Measurements from ENCODE around the gene FBN3.

Gene FBN3

DNA sequence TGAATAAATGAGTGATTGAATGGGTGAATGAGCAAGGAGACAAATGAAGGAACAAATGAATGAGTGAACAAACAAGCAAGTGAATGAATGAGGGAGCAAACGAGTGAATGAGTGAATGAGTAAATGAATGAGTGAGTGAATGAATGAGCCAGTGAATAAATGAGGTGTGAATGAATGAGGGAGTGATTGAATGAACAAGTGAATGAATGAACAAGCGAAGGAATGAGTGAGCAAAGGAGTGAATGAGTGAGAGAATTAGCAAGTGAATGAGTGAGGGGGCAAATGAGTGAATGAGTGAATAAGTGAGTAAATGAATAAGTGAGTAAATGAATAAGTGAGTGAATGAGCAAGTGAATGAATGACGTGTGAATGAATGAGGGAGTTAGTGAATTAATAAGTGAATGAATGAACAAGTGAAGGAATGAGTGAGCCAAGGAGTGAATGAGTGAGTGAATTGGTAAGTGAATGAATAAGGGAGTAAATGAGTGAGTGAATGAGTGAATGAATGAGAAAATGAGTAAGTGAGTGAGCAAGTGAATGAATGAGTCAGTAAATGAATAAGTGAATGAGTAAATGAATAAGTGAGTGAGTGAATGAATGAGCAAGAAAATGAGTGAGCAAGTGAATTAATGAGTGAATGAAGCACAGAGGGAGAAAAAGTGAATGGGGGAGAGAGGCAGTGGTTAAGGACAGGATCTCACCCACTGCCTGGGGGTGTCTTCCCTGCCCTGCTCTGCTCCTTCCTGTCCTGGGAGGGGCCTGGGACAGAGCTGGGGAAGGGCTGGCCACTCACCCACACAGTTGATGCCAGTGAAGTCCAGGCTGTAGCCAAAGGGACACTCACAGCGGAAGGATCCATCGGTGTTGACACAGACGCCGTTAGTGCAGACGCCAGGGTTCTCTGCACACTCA is 60.4 kb downstream of the FBN3 start:
- no peak for DNase-seq

DNA sequence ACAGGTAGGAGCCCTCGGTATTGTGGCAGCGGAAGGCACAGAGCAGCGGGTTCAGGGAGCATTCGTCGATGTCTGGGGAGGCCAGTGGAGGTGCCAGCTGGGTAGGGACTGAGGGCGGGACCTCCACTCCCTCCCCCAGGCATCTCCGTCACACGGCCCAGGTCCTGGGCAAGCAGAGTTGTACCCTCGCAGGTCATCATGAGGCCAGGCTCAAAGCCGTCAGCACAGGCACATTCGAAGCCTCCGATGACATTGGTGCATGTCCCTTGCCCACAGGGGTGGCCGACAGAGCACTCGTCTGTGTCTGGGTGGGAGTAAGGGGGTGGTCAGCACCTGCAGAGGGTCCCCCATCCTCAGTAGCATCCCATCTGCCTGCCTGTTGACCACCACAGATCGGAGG is 61.5 kb downstream of the FBN3 start:
- no peak for DNase-seq

GRCh38 chr19:8086849-8087248 is 62.5 kb downstream of the FBN3 start:
- no peak for DNase-seq

DNA sequence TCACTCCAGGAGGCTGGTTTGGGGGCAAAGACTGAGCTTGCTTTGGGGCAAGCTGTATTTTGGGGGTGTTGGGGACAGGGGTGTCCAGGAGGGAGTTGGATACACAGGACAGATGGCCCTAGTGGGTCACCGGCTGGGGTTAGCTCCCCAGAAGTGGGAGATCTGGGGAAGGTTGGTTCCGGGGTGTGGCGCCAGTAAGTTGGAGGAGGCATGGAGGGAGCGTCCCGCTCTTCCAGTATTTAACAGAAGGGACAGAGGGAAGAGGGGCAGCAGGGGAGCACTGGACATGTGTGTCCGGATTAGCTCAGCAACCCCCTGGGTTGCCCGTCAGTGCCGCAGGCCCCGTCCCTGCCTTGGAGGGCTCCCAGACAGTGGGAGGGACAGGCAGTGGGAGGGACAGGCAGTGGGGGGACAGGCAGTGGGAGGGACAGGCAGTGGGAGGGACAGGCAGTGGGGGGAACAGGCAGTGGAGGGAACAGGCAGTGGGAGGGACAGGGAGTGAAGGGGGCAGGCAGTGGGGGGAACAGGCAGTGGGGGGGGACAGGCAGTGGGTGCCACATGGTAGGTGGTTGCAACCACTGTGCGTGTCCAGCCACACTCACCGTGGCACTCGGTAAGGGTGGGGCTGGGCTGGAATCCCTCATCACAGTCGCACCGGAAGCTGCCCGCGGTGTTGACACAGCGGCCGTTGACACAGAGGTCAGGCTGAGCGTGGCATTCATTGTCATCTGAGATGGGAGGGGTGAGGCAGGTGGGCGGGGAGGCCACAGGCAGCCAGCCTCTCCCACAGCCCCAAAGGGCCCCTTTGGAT is 63.6 kb downstream of the FBN3 start:
- DNase-seq = no peak

DNA sequence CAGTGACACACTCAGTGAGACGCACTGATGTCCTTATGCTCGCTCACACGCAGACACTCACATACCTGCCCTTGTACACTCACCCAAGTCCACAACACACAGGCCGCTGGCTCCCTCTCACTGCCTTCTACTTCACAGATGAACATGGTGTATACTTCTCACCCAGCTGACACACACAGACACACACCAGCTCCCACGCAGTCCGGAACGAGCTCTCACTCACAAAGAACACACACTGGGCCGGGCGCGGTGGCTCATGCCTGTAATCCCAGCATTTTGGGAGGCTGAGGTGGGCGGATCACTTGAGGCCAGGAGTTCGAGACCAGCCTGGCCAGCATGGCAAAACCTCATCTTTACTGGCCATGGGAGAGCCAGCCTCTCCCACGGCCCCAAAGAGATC is 65.2 kb downstream of the FBN3 start:
- no peak for DNase-seq

DNA sequence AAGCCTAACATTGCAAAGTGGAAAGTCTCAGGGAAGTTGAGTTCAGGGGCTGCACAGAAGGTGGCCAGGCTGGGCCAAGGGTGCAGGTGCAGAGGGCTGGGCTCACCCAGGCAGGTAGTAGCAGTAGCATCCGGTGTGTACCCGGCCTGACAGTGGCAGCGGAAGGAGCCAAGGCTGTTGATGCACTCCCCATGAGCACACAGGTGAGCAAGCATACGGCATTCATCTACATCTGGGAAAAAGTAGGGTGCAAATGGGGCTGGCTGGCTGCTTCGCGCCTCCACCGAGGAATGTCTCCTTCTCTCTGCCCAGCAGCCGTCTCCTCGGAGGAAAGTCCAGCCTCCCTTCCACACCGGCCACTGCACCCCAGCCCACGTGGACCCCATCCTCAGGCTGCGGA is 66.3 kb downstream of the FBN3 start:
- no peak for DNase-seq

DNA sequence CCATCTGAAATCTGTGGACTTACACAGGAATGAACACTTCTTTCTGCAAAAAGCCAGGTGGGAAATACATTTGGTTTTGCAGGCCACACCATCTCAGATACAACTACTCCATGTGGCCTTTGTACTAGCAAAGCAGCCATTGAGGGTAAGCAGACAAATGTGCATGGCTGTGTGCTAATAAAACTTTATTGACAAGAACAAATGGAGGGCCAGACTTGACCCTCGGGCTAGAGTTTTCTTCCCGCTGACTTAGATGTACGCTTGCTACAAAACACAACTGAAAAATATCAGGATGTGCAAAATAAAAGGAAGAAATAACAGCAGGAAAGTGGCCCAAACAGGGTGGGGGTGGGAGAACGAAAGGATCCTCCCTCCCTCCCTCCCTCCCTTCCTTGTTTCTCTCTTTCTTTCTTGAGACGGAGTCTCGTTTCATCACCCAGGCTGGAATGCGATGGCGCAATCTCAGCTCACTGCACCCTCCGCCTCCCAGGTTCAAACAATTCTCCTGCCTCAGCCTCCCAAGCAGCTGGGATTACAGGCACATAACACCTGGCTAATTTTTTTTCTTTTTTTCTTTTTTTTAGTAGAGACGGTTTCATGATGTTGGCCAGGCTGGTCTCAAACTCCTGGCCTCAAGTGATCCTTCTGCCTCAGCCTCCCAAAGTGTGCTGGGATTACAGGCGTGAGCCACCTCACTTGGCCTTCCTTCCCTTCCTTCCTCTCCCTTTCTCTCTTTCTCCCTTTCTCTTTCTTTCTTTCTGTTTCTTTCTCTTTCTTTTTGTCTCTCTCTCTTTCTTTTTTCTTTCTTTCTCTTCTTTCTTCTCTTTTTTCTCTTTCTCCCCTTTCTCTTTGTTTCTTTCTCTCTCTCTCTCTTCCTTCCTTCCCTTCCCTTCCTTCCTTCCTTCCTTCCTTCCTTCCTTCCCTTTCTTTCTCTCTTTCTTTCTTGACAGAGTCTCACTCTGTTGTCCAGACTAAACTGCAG is 67.5 kb downstream of the FBN3 start:
- no peak for DNase-seq

DNA sequence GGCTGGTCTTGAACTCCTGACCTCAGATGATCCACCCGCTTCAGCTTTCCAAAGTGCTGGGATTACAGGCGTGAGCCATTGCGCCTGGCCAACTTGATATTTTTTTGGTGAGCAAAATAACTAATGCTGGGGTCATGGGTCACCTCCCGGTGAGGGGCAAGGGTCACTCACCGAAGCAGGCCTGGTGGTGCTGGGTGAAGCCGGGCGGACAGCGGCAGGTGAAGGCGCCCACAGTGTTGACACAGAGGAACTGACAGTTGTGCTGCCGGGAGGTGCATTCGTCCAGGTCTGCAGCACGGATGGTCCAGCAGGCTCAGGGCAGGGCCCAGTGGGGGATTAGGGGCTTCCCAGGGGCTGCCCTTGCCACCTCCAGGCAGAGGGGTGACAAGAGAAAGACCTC is 68.6 kb downstream of the FBN3 start:
- no peak for DNase-seq

GRCh38 chr19:8079988-8080387 is 69.4 kb downstream of the FBN3 start:
- DNase-seq = no peak

DNA sequence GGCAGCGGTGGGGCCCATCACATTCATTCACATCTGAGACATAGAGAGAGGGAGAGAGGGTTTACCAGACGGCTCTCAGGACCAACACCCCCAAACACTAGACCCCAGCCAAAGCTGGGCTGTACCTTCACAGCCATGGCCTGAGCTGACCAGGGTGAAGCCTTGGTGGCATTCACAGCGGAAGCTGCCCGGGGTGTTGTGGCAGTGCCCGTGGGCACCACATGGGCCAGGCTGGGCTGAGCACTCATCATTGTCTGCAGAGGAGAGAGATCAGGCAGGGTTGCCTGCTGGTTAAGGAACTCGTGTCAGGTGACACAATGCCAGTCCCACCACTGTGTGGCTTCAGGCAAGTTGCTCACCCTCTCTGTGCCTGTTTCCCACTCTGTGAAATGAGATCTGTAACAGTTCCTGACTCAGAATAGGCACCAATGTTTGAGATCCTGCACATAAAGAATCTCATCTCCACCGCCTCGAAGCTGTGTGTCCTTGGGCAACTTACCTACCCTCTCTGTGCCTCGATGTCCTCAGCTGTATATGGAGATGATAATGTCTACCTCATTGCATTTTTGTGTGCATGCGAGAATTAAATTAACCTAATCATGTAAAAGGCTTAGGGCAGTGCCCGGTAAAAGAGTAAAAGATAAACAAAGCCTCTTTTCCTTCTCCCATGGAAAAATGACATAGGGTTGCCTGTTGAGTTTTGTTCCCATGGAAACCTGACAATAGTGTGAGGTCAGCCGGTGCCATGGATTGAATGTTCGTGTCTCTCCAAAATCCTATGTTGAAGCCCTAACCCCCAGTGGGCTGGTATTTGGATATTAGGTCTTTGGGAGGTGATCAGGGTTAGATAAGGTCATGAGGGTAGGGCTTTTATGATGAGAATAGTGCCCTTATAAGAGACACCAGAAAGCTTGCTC is 74.0 kb downstream of the FBN3 start:
- no peak for DNase-seq

- DNase-seq = no peak
Observed at GRCh38 chr19:8074501-8074900, 74.9 kb downstream of the FBN3 start.

DNA sequence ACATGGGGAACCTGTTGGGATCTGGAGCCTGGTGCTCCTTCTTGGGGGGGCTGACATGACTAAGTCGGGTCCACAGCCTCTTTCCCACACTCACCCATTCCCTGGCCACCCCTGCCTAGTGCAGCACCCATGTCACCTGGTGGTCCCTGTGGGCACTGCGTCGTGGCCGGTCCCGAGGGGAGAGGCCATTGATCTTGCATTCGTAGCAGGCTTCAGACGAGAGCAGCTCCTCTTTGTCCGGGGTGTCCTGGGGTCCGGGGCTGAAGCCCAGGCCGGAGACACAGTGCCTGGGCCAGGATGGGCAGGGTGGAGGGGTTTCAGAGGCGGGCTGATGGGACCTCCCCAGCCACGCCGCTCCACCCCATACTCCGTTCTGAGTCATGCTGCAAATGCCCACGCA is 77.5 kb downstream of the FBN3 start:
- DNase-seq = no peak

- DNase-seq = peak; percentile 24 to 69
Observed at GRCh38 chr19:8069096-8069973, 80.1 kb downstream of the FBN3 start.

DNA sequence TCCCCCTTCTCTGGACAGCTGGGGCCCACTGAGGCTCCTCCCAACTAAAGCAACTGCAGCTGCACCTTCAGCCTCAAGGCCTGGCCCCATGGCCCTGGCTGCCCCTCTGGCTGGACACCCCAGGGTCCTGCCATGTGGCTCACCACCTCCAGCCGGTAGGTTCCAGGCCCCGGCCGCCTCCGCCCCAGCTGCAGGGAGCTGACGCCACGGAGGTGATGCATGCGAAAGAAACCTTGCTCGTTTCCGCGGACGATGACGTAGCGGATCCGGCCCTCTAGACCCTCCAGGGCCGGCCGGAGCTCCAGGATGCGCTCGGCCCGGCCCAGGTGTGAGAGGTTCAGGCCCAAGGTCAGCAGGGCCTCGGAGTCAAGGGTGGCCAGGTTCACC is 83.5 kb downstream of the FBN3 start:
- DNase-seq = no peak

DNA sequence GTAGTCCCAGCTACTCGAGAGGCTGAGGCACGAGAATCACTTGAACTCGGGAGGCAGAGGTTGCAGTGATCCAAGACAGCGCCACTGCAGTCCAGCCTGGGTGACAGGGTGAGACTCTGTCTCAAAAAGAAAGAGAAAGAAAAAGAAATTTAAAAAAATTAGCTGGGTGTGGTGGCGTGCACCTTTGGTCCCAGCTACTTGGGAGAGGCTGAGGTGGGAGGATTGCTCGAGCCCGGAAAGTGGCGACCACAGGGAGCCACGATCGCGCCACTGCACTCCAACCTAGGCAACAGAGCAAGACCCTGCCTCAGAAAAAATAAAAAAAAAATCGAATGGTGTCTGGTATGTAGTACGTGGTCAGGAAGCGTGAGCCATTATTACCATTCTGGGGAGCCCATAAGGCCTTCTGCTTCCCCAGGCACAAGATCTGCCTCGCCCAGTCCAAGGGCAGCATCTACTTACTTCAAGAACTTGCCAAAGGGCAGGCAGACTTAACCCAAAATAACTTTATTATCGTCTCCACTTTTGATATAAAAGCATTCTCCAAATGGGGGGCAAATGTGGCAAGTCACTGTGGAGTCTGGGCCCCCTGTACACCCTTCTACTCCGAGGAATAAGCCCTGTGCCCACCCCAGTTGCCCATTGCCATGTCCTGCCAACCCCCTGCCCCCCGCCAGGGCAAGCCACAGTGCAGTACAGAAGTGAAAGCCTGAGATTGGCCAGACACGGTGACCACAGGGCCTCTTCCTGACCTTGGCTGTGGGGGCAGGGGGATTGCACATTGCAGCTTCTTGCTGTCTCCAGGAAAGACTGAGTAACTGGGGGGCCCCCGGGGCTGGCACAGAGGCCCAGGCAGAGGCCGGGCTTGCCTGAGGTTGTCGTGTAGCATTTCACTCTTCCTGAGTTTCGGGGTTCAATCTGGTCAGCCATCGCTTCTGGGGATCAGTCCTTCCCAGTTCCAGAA is 84.2 kb downstream of the FBN3 start:
- DNase-seq = no peak

DNA sequence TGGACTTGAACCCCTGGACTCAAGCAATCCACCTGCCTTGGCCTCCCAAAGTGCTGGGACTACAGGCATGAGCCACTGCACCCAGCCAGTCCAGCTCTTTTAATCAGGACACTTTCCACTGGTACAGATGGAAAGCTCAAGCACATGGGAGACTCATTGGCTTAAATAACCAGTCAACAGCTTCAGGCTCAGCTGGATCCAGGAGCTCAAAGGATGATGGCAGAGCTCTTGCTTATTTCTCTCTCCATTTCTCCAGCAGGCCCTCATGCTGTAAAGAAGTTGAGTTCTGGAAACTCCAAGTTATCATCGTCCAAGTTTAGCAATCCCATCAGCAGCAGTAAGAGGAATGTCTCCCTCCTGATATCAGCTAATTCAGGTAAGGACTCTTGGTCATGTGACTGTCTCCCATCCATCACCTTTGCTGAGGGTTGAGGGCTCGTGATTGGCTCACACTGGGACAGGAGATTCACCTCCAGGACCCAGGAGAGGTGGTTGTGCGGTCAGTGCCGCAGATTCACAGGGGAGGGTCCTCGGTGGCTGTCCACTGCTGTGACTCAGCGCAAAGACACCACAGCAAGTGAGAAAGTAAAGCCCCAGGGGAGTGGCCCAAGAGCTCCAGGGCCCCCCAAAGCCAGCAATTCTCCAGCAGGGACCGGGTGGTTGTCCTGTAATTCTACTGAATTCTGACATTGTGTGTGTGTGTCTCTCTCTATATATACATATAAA is 91.7 kb downstream of the FBN3 start:
- peak; percentile 18 to 44 for DNase-seq

DNA sequence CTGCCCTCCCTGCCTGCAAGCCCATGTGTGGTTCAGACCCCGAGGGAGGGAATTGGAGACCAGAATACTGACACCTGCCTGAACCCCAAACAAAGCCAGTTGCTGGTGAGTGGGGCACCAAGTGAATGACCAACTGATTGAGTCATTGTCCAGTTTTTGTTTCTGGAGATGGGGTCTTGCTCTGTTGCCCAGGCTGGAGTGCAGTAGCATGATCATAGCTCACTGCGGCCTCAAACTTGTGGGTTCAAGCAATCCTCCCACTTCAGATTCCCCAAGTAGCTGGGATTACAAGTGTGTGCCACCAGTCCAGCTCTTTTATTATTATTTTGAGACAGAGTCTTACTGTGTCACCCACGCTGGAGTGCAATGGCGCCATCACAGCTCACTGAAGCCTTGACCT is 92.9 kb downstream of the FBN3 start:
- DNase-seq = no peak

DNA sequence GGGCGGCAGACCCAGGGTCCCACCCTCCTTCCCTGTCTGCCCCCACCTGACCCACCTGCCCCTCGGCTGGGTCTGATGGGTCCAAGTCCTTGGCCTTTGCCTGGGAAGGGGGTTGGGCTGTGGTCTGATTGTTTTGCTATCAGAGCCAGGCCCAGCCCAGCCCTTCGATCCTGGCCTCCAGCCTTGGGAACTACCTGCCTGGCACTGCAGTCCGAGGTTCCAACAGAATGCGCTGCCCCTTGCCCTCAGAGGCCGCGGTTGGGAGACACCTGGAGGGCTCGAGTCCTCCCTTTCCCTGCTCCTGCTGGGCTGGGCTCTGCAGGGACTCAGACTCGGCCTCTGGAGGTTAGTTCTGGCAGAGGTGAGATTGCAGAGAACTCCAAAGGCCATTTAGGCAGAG is 95.2 kb downstream of the FBN3 start:
- DNase-seq = no peak

DNA sequence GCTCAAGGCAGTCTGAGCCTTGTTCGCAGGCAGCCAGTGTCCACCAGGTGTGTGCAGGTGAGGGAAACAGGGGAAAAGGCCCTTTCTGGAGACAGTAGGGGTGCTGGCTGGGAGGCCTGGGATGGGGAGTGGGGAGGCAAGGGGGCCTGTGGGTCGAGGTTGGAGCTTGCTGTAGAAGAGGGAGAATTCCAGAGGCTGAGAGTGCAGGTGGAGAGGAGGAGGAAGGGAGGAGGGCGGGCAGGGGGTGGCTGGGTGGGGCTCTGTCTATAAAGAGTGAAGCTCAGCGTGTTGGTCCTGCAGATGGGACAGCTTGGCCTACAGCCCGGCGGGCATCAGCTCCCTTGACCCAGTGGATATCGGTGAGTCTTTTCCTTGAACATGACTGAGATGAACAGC is 96.9 kb downstream of the FBN3 start, which contains the start of gene CCL25:
TSS of gene CCL25 (plus strand) at position 297 of the 396 bp plus-strand sequence. CDS start 290 bp downstream, outside the sequence.
- no peak for DNase-seq

All from inflammatory macrophage treated with lipopolysaccharide for 1 hour (primary cell).